Putamen (tissue), 1 donor: ENCODE results near the gene SCMH1.
"Not testable (repeated sequence)": the region's sequence is repeated elsewhere in the genome, so short reads cannot be mapped to it uniquely, and the experiment has no call there.

Experiments used
- DNase-seq: peaks from one replicate; pipeline ENCODE4 v3.0.0-alpha.2; 2016; ENCODE audit warnings: low spot score

The SCMH1 gene

GRCh38 chr1:41211608-41212007, 30.5 kb downstream of the SCMH1 start:
- DNase-seq: not testable (repeated sequence)

GRCh38 chr1:41207053-41207452, 35.1 kb downstream of the SCMH1 start:
- DNase-seq: not testable (repeated sequence)

GRCh38 chr1:41200728-41201127, 41.4 kb downstream of the SCMH1 start:
- no peak for DNase-seq

GRCh38 chr1:41199375-41199774, 42.7 kb downstream of the SCMH1 start:
- DNase-seq: no peak

GRCh38 chr1:41192456-41193178, 49.5 kb downstream of the SCMH1 start:
- DNase-seq: no peak

- DNase-seq: no peak
Observed at GRCh38 chr1:41184446-41184845, 57.7 kb downstream of the SCMH1 start.

- not testable (repeated sequence) for DNase-seq
Observed at GRCh38 chr1:41178230-41178629, 63.9 kb downstream of the SCMH1 start.

GRCh38 chr1:41175546-41175945, 66.6 kb downstream of the SCMH1 start:
- no peak for DNase-seq

- no peak for DNase-seq
Observed at GRCh38 chr1:41174170-41174569, 67.9 kb downstream of the SCMH1 start.

GRCh38 chr1:41173651-41174050, 68.5 kb downstream of the SCMH1 start:
- no peak for DNase-seq

- no peak for DNase-seq
Observed at GRCh38 chr1:41171266-41171874, 70.7 kb downstream of the SCMH1 start.

GRCh38 chr1:41169799-41170180, 72.3 kb downstream of the SCMH1 start:
- DNase-seq: no peak

GRCh38 chr1:41169066-41169798, 72.9 kb downstream of the SCMH1 start:
- no peak for DNase-seq

GRCh38 chr1:41167667-41168066, 74.4 kb downstream of the SCMH1 start:
- DNase-seq: no peak

GRCh38 chr1:41164727-41165126, 77.4 kb downstream of the SCMH1 start:
- DNase-seq: no peak

- DNase-seq: peak; percentile 18
Observed at GRCh38 chr1:41162441-41162840, 79.7 kb downstream of the SCMH1 start.

GRCh38 chr1:41161846-41162245, 80.3 kb downstream of the SCMH1 start:
- no peak for DNase-seq

GRCh38 chr1:41160498-41161110, 81.5 kb downstream of the SCMH1 start:
- no peak for DNase-seq

GRCh38 chr1:41158966-41159365, 83.1 kb downstream of the SCMH1 start:
- DNase-seq: no peak

GRCh38 chr1:41158147-41158875, 83.8 kb downstream of the SCMH1 start:
- no peak for DNase-seq

GRCh38 chr1:41155105-41155504, 87.0 kb downstream of the SCMH1 start:
- no peak for DNase-seq

- no peak for DNase-seq
Observed at GRCh38 chr1:41153750-41154274, 88.3 kb downstream of the SCMH1 start.
